Measurements from ENCODE around the gene INPP4A.
"Not testable (repeated sequence)": the region's sequence is repeated elsewhere in the genome, so short reads cannot be mapped to it uniquely, and the experiment has no call there.

INPP4A gene

DNA sequence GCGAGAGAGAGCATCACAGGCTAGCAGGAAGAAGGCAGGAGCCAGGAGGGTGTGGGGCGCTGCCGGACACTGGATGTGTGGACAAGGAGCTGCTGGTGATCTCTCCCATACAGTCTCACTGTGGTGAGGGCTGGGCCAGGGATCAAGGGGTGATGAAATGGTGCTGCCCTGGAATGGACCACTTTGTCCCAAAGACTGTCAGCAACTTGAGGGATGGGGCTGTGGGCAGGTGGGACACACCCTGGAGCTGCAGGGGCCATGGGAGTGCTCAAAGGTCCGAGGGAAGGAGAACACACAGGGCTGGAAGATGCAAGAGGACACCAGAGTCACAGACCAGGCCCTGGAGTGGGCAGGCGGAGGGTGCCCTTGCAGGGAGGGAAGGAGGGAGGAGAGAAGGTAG lies 125.7 kb downstream of the INPP4A start:
- DNase-seq: no peak

DNA sequence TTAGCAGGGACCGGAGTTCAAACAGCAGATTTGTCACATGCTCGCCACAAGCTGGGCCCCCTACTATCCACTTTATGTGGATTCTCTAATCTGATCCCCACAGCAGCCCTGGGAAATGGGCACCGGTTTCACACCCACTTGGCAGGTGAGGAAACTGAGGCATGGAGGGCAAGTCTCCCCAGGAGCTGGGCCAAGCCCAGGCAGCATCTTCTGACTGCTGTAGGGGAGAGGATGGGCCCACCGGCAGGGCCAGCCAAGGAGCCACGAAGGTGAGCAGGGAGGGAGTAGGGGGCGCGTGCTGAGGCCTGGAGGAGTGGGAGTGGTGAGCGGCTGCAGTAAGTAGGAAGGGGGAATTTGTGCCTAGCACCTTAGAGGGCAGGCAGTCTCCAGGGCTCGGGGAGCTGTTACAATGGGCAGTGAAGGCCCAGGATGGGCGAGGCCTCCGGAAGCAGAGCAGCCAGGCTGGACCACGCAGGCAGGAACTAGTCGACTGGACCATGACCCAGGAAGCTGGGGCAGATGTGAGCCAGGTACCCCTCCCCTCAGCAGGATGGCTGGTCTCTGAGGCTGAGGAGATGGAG lies 126.6 kb downstream of the INPP4A start:
- DNase-seq: no peak

GRCh38 chr2:98571796-98572195 lies 127.1 kb downstream of the INPP4A start:
- DNase-seq: no peak

GRCh38 chr2:98572211-98572610 lies 127.6 kb downstream of the INPP4A start:
- DNase-seq: no peak

GRCh38 chr2:98572676-98573075 lies 128.0 kb downstream of the INPP4A start:
- no peak for DNase-seq

DNA sequence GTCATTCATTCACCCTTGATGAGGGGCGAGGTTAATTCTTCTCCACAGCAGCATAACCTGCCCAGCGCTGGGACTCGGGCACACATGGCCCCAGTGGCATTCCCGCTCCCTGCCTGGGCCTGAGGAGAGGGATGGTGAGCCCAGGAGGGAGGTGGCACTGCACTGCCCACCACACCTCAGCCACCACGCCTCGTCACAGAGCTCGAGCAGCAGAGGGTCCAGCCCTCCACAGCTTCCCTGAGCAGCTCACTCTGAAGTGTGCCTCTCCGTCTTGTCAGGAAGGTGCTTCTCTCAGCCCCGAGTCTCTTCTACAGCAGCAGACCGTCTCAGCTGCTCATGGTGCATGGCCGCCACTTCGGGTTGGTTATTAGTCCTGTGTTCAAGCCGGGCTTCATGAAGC lies 128.8 kb downstream of the INPP4A start:
- no peak for DNase-seq

- no peak for DNase-seq
Measured at GRCh38 chr2:98576666-98577312, 132.1 kb downstream of the INPP4A start.

- DNase-seq: no peak
Measured at GRCh38 chr2:98577313-98577712, 132.7 kb downstream of the INPP4A start.

GRCh38 chr2:98578231-98578630 lies 133.6 kb downstream of the INPP4A start:
- no peak for DNase-seq

DNA sequence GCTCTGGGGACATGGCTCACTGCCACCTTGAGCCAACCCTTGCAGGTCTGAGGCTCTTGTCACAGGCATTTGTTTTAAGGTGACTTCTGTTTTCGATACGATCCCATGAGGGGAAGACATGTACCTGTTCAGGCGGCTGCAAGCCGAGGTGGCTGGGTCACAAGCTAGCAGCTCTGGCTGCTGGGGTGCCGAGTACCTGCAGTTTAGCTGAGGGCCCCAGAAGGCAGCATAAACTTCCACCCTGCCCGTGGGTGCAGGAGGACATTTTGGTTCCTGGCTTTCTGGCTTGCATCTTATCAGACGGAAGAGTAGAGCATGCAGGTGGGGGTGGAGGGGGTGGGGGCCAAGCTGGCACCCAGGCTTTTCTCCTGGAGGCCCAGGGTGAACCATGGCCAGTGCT lies 135.3 kb downstream of the INPP4A start:
- no peak for DNase-seq

DNA sequence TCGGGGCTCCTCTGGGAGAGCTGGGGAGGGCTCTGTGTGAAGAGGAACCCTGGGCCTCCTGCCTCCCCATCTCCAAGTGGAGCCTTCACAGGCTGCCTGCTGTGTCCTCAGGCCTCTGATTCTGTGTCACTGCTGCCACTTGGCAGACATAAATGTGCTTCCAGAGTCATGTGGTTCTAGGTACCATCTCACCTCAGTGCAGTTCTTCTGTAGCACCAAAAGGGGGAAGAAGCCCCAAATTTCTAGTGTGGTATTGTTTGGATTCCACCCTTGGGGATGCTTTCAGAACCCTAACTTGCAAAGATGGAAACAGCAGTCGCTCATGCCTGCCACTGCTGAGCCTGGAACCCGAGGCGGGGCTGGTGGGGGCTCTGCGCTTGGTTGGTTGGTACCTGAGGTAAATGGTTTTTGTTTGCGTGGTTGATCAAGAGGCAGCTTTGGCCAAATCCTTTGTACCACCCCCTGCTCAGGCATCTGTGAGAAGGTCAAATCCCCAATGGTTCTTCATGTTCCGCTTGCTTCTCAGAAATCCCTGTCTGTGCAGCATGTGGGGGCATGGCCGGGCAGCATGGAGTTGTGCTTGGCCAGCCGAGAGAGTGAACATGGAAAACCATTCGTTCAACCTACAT lies 136.1 kb downstream of the INPP4A start:
- no peak for DNase-seq

DNA sequence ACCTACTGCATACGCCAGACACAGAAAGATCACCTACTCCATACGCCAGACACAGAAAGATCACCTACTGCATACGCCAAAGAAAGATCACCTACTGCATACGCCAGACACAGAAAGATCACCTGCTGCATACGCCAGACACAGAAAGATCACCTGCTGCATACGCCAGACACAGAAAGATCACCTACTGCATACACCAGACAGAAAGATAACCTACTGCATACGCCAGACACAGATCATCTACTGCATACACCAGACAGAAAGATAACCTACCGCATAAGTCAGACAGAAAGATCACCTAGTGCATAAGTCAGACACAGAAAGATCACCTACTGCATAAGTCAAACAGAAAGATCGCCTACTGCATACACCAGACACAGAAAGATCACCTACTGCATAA lies 137.9 kb downstream of the INPP4A start:
- no peak for DNase-seq

- no peak for DNase-seq
Measured at GRCh38 chr2:98583276-98583675, 138.6 kb downstream of the INPP4A start.

- no peak for DNase-seq
Measured at GRCh38 chr2:98583816-98584618, 139.4 kb downstream of the INPP4A start.

DNA sequence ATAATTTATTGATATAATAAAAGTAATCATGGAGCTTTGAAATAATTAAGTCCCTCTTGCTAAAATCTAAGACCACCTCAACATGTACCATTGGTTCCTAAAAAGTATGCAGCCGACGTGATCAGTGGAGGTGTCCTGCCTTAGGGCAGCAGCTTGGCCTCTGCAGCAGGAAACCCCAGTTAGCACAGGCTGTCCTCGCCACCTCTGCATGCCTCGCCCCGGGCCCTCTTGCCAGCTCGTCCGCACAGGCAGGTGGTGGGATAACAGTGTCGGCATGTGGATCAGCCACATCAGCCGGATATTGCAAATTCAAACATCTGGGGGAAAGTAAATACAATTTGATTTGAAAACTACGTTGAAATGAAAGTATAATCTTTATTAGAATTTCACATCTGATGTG lies 140.7 kb downstream of the INPP4A start:
- DNase-seq: no peak

- DNase-seq: no peak
Measured at GRCh38 chr2:98586551-98587140, 142.0 kb downstream of the INPP4A start.

DNA sequence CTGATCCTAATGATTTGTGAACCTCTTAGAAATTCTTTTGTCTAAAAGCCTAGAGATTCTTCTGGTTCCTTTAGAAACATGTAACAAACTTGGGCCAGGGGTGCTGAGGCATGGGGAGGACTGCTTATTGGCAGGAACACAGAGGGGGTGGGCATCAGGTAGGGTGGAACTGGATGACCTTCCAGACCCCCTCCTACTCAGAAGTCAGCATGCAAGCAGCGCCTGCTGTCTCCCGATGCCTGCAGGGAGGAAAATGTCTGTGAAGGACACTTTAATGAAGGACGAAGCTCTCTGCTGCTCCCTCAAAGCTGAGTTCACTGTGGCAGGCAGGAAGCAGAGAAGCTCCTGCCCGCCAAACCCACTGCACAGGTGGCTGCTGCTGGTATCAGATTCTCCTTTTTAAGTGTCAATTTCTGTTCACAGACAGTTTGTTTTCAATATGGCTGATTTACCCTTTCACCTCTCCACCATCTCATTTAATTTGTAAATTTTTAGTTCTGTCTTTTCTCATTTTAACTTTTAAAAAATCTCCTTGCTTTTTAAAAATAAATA lies 144.3 kb downstream of the INPP4A start:
- no peak for DNase-seq

GRCh38 chr2:98589489-98589888 lies 144.8 kb downstream of the INPP4A start:
- no peak for DNase-seq

DNA sequence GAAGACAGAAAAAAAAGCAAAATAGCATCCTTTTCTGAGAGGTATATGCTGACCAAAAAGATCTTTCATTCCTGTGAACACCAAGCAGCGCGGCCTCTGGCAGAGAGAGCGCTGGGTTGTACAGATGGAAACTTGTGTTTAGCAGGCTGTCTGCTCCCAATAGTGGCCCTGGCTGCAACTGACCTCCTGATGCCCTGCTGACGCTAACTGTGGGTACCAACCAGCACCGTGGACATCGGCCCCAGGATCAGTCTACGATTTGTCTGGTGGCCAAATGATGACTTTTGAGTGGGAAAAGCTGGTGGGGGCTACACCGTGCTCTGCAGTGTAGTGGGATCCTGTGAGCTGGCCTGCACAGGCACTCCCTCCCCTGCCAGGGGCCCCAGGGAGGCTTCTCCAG lies 147.9 kb downstream of the INPP4A start:
- DNase-seq: no peak

DNA sequence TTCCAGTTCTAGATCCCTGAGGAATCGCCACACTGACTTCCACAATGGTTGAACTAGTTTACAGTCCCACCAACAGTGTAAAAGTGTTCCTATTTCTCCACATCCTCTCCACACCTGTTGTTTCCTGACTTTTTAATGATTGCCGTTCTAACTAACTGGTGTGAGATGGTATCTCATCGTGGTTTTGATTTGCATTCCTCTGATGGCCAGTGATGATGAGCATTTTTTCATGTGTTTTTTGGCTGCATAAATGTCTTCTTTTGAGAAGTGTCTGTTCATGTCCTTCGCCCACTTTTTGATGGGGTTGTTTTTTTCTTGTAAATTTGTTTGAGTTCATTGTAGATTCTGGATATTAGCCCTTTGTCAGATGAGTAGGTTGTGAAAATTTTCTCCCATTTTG lies 150.0 kb downstream of the INPP4A start:
- not testable (repeated sequence) for DNase-seq

- no peak for DNase-seq
Measured at GRCh38 chr2:98598781-98599428, 154.2 kb downstream of the INPP4A start.

- no peak for DNase-seq
Measured at GRCh38 chr2:98601532-98602132, 157.0 kb downstream of the INPP4A start.

Measured in NCI-H1436 treated with DMSO at 0.1 percent for 48 hours (cell line).